GM19240 (cell line): Measurements from ENCODE around the gene HOXA4.

ENCODE experiments used
- DNase-seq: peaks from one replicate; pipeline ENCODE4 v3.0.0; 2011; ENCODE audit warnings: low spot score; ENCODE audit not compliant: insufficient read length

HOXA4 gene

DNA sequence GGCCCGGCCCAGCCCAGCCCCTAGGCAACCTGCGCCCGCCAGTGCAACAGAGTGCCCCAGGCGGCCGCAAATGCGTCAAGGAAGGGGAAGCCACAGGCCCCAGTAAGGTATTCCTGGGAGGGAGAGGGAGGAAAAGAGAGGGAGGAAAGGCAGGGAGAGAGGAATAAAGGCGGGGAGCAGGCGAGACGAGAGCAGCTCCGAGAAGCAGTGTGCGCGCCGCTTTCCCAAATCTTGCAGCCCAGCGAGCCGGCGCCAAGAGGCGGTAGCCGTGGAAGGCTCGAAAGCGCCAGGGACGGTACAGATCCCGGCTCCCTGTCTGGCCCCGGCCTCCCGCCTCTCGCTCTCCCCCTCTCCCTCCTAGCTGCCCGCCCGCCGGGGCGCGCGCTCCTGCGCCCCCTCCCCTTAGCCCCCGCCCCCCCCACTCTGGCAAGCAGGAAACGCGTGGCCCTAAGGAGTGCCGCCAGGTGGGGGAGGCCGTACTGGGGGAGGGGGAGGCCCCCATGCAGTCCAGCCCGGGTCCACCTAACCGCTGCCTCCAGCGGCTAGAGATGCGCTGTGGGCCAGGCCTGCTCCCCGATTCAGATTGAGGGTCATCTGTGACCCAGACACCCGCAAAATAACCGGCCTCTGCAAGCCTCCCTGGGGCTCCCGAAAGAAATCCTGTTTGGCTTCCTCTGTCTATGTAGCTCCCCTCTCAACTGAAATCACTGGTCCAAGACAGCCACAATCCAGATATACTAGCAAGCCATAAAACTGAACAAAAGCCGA lies 39.3 kb upstream of the HOXA4 start:
- DNase-seq = no peak

DNA sequence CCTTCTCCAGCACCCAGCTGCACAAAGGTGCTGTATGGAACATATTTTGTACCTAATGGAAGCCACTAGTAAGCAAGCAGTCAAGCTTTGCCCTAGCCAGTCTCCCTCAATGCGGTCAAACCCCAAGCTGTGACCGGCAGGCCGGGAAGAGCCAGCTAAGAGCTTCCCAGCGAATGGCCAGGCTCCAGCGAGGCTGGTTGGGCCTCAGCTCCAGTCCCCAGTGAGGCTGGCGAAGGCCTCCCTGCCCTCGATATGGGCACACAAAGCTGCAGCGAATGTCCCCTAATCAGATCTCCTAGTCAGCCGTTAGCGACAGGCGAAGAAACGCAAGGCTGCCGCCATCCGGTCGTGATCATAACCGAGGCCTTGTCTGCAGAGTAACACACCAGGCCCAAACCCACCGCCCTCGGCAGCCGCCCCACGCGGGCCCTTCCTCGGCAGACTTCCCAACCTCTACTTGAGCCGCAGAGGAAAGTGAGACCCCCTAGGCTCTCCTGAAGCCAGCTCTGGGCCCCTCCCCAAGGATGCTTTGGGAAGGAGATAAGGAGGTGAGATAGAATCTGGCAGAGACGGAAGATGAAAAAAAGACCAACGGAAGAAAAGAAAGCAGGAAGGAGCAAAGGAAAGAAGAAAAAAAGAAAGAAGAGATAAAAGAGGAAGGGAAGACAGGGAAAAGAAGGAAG lies 37.8 kb upstream of the HOXA4 start:
- no peak for DNase-seq

DNA sequence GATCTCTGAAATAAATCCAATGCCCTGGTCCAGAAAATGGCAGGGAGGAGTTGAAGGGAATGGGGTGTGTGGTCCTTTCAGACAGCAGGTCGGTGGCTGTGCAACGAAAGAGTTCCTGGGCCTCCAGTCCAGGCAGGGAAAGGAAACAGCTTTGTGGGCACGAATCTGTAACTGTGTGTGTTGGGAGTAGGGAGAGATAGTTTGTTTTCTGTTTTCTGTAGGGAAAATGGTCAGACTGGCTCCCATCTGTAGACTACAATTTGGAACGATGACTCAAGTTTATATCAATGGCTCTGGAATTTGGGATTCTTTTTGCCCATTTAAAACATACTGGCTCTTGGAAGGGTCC lies 37.3 kb upstream of the HOXA4 start:
- DNase-seq = no peak

DNA sequence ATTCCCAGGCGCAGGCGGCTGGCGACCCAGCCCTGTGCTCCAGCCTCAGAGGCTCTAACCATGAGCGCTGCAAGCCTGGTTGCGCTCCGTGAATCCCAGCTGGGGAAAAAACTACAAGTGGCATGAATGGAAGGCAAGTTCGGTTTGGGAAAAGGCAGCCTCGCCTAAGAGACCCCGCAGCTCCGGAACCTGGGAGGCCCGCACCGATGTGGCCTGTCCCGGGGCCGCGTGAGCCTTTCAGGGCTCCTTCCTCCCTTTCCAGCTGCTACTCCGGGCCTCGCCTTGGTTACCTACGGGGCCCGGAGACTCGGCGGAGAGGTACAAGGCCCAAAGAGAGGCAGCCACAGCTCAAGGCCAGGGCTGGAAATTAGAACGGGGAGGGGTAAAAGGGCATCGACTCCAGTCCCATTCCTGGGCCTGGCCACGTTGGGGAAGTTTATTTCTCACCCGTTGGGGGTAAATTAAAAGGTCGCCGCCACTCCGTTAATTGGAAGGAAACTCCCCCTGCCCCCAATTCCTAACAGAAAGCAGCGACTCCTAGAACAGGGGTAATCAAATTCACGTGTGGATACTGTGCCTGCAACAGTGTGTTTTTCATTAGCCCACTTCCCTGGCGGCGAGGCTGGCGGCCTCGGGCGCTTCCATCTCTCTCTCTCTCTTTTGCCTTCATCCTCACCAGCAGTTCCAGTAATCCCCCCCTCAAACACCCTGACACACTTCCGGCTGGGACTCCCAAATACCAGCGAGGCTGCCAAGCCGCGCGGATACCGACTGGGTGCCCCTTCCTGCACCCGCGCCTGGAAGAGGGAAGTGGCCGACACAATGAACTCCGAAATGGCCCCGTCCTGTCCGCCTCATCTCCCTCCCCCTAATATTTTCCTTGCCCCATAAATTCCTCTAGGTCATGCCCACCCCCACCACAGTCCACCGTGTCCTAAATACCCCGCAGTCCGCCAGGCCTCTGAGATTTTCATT lies 36.3 kb upstream of the HOXA4 start:
- DNase-seq = no peak

DNA sequence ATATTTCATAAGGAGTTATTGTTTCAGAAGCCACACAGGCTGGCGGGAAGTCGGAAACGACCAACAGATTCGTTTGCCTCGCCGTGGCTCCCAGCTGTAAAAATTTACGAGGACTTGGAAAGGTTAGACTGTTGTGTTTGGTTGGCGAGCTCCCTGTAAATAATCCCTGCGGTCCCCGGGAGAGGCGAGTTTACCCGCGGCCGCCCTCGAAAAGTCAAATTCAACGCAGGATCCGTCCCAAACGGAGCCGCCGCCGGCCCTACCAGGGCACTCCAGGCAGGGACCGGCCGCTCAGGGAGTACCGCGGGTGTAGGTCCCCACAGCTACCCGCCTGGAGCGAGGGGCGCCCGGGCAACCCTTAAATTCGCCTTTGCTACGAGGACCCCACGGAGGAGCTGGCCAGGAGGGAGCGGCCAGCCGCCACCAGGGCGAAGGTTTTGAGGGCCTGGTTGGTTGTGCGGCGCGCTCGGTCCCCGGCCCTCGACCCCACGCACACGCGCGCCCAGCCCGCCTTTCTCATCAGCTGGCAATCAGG lies 35.5 kb upstream of the HOXA4 start:
- no peak for DNase-seq

DNA sequence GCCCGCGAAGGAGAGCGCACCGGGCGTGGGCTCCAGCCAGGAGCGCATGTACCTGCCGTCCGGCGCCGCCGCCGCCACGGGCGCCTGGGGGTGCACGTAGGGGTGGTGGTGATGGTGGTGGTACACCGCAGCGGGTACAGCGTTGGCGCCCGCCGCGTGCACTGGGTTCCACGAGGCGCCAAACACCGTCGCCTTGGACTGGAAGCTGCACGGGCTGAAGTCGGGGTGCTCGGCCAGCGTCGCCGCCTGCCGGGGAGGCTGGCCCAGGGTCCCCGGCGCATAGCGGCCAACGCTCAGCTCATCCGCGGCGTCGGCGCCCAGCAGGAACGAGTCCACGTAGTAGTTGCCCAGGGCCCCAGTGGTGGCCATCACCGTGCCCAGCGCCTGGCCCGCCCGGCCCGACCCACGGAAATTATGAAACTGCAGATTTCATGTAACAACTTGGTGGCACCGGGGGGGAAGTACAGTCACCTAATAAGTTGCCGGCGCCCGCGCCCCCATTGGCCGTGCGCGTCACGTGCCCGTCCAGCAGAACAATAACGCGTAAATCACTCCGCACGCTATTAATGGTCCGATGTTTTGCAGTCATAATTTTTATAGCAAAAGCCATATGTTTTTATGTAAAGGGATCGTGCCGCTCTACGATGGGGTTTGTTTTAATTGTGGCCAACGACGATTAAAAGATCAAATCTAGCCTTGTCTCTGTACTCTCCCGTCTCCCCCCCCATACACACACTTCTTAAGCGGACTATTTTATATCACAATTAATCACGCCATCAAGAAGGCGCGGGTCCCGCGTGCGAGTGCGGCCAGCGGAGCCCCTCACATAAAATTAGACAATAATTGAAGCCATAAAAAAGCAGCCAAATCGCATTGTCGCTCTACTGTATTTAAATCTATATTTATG lies 34.8 kb upstream of the HOXA4 start, which contains the start of gene HOXA9:
TSS of gene HOXA9 (minus strand) at position 449 of the 907 bp plus-strand sequence. CDS start at position 369, 80 bp downstream.
- no peak for DNase-seq

DNA sequence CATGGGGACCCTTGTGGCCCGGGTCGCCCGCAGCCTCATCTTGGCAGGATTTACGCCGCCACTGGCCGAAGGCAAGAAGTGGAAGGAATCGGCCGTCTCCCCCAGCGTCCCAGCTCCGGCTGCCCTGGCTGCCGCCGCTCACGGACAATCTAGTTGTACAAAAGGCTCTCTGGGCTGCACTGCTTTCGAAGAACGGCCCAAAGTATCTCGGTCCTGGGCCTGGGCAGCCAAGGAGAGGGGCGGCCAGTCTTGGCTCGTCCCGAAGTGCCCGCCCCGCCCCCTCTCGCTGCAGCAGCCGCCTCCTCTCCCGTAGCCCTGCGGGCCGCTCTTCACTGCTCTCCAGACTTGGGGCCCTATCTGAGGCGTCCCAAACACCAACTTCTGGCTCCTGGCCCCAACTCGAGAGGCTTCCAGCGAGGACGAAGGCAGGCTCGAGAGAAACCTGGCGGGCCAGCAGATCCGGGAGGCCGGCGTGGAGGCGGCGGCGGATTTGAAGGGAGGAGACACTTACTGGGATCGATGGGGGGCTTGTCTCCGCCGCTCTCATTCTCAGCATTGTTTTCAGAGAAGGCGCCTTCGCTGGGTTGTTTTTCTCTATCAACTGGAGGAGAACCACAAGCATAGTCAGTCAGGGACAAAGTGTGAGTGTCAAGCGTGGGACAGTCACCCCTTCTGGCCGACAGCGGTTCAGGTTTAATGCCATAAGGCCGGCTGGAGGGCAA lies 34.0 kb upstream of the HOXA4 start:
- DNase-seq = no peak

DNA sequence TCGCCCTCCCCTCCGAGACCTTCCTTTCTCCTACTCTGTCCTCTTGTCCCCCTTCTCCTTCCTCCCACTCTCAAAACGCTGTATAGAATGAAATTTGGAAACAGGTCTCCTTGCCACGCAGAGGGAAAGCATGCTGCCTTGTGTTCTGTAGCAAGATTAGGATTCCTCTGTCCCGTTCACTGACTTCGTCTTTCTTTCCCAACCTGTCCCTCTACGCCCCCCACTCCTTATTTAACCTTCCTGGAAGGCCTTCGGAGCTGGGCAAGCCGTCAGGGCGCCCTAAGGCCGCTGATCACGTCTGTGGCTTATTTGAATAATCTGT lies 33.4 kb upstream of the HOXA4 start:
- no peak for DNase-seq

DNA sequence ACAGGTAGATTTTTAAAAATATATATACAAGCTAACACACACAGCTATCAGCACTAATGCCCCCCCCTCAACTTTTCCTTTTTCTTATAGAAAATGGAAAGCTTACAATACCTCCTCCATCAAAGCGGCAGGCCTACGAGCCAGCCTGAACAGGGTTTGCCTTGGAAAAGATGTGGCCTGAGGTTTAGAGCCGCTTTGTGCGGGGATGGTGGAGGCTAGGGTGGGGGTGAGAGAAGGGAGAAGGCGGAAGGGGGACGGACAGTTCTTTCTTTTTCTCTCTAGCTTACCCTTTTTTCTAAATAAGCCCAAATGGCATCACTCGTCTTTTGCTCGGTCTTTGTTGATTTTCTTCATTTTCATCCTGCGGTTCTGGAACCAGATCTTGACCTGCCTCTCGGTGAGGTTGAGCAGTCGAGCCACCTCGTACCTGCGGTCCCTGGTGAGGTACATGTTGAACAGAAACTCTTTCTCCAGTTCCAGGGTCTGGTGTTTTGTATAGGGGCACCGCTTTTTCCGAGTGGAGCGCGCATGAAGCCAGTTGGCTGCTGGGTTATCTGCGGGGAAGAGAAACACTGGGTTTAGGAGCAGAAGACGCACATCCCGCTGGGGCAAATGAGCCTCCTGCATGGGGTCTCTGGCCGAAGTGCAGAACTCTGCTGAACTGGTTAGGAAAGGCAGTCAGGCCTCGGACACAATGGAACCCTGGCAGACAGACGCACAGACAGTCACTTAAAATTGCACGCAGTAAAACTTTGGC lies 32.9 kb upstream of the HOXA4 start:
- no peak for DNase-seq

DNA sequence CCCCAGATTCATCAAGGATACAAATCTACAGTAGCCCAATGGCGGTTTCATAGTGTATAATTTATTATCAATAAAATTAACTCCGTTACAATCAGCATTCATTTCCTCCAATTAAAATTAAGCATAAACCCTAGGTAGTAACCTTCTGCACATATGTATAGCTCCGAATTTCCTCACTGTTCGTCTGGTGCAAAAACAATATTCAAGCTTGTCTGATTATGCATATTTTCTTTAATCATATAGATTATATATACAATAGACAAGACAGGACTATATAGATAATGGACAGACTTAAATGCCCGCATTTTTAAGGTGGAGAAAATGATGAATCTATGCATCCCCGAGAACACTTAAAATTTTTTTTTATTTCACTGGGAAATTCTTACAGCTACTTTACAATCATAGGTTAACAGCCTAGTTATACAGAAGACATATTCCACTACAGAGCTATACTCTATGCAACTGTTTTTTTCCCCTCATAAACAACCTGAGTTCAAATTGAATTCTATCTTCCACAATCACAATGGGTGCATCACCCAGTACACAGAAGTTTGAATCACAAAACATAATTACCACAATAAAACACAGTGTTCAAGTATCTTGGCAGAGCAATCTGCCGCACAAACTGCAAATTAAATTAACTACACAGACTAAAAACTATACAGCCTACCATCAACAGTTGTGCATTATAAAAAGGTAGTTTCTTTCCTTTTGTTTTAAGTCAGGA lies 32.2 kb upstream of the HOXA4 start:
- no peak for DNase-seq

DNA sequence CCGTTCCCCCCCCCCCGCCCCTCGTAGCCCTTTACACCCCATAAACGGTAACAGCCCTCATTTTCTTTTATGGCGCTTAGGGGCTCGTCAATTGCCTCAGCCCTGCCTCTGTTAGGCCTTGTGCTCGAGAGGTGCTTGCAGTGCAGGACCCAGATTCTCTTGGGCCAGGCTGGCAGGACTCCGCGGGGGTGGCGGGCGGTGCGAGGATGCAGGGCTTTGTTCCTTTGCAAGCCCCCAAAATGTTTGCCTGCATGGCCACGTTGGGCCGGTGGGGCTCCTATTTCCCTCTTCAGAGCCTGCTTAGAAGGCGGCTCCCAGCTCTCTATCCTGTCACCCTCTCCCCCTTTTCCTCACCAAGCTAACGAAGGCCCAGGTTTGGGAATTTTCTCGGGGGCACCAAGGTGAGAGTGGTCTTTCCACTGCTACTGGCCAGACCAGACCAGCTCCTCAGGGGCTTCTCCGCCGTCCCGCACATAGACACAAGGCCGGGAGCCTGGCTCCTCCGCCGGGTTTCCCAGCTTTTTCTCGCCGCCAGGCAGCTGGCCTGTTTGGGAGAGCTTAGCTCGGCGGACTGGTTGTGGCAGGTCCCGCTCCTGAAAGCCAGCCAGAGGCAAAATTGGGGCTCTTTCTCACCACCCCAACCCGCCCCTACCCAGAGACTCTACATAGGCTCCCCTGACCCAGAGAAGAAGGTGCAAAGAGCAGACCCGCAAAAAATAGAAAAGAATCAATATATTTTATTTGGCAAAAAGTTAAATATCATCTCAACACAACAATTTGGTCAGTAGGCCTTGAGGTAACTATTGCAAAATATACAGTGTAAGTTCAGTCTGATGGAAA lies 31.4 kb upstream of the HOXA4 start:
- no peak for DNase-seq

DNA sequence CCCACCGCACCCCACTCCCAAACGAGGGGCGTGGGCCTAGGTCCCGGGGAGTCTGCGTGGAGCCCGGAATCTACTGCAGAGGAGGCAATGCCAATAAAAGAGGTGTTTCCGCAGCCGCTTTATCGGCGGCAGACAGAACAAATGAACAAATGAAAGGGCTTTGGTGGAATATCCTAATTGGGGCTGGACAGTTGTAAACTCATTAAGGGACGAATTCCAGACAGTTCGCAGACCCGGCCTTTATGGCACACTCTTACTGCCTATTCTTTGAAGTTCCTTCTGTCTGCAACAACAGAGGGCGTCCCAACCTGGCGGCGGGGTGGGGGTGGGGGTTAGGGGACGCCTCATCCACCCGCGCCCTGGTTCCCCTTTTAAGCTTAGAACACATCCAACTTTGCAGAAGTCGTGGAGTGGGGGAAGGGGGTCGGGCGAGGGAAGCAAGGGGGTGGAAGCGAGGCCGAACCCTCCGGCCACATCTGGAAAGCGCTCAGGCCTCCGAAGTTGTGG lies 30.7 kb upstream of the HOXA4 start:
- no peak for DNase-seq

DNA sequence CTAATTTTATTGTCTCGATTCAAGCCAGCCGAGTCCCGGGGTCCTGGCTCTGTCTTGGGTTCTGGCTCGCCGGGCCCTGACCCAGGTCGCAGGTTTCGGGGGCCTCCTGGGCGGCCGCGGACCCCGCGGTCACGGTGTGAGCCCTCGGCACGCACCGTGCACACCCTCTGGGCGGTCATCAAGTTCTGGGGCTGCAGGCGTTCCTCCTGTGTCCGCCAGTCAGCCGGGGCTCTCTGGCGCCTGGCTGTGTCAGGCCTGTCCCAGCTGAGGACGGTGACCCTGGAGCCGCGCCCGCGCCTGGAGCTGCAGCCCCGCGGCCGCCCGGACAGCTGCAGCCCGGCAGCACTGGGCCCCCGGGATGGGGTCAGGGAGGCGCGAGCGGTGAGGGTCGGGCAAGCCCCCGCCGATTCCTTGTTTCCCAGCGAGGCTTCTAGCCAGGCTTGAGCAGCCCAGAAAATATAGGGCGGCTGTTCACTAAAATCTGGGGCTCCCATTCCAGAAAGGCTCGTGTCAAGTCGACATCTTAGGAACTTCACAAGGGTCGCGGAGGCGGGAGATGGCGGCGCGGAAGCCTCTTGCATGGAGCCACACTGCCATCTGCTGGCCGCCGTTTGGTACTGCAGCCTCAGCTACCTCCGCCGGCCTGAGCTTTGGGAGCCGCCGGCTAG lies 30.1 kb upstream of the HOXA4 start:
- peak; percentile 85 for DNase-seq

DNA sequence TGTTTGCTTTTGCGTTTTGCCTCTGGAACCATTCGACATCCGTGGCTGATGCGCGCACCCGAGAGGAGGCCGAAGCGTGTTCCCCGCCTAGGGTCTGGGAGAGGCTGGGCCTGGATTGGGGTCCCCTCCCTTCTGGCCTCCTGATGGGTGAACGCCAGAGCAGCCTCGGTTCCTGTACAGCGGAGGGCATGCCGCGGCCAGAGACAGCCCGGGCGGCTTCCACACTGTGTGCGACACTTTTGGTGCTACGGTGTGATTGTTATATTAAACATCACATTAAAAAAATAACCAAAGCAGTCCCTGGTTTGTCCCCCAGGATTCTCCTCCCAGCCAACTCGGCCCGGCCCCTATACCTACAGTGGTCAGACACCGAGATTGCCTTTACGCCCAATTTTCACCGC lies 29.6 kb upstream of the HOXA4 start:
- no peak for DNase-seq

DNA sequence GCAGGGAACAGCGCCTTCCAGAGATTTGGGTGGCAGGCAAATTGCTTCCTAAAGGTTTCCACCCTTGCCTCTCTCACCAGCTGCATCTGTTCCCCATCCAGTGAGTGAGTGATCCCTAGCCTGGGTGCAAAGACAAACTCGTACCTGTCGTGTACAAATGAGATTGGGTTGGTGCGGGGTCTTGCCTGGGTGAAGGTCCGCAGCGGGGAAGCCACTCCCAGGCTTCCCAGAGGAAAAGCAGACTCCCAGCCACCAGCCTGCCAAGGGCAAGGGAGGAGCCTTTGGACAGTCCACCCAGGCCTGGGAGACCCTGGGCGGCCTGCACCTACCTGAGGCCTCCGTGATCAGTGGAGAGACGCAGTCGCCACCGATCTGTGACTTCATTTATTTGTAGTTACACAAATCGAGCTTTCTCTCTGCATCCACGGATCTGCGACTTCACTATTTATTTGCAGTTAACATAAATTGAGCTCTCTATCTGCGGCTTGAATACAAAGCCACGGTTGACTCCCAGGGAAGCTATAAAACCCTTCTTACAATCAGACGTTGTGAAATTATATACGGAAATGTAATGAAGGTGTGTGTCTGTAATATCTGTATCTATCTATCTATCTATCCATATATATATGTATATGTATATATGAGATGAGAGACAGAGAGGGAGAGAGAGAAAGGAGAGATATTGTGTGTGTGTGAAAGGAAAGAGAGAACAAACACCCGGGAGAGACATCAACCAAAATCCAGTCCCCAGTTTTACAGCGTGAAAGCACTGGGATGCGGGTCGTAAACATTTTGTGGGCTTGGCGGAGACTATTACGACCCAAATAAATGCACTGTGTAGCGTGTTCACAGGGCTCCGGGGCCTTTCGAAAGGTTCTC lies 28.9 kb upstream of the HOXA4 start:
- no peak for DNase-seq
